Thyroid gland (tissue), 4 donors: Measurements from ENCODE around the gene CYP26C1.

ENCODE experiments used
- CTCF ChIP-seq, 6 experiments: fragments of 200-600 bp in 3 of 6; fragments of 450-650 bp in 3 of 6; sonication (generic) in 3 of 6; IDR thresholded peaks; one replicate each; pipeline ENCODE4 v1.5.1; 2016 to 2019; ENCODE audit warnings: antibody characterized with exemption in 6 of 6, mild to moderate bottlenecking in 2 of 6, inconsistent platforms in 1 of 6, moderate library complexity in 1 of 6
- POLR2A ChIP-seq, 2 donors: fragments of 450-650 bp; IDR thresholded peaks; one replicate each; pipeline ENCODE4 v1.6.1; 2017; ENCODE audit warnings: antibody characterized with exemption in 2 of 2, mild to moderate bottlenecking in 2 of 2, moderate library complexity in 1 of 2

DNA sequence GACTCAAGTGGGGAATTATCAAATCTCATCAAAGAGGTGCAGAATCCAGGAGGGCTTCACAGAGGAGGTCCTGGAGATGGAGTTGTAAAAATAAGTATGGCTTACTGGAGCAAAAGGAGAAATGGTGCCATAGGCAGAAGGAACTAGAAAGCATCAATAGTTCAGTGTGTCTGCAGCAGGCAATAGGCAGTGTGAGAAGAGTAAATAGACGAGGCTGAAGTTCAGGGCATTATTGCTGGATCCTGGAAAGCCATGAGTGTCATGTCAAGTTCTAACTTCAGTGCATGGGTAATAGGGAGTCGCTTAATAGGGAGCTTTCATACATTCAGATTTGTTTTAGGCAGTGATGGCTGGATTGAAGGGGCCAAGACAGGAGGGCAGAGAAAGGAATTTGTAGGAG lies 52.4 kb downstream of the CYP26C1 start:
- TF ChIP-seq CTCF (IDR thresholded peaks at IDR 0.05), result no peak
- TF ChIP-seq POLR2A (IDR thresholded peaks at IDR 0.05), result no peak
